Osteocyte (in vitro differentiated cells): ENCODE results near the gene RPL34. TPM values are rescaled to one million over a fixed set of nuclear protein-coding genes. Genes with fewer than 3 reads are reported as not detected.
"Not testable (repeated sequence)": the region's sequence is repeated elsewhere in the genome, so short reads cannot be mapped to it uniquely, and the experiment has no call there.

Experiments used
- DNase-seq: peaks from one replicate; pipeline ENCODE4 v3.0.0; 2021; ENCODE audit warnings: mixed read lengths; ENCODE audit not compliant: unreplicated experiment; ENCODE audit errors: extremely low spot score
- H3K27ac Mint-ChIP-seq: one replicate; pipeline ENCODE4 v1.8.0; 2021; ENCODE audit warnings: mild to moderate bottlenecking, mixed read lengths; ENCODE audit not compliant: unreplicated experiment
- H3K27me3 Mint-ChIP-seq: one replicate; pipeline ENCODE4 v1.8.0; 2021; ENCODE audit warnings: mixed read lengths; ENCODE audit not compliant: unreplicated experiment
- H3K36me3 Mint-ChIP-seq: one replicate; pipeline ENCODE4 v1.8.0; 2021; ENCODE audit warnings: mixed read lengths; ENCODE audit not compliant: unreplicated experiment
- H3K4me1 Mint-ChIP-seq: one replicate; pipeline ENCODE4 v1.8.0; 2021; ENCODE audit warnings: mixed read lengths; ENCODE audit not compliant: unreplicated experiment
- H3K4me3 Mint-ChIP-seq: one replicate; pipeline ENCODE4 v1.8.0; 2021; ENCODE audit warnings: mild to moderate bottlenecking, moderate library complexity, mixed read lengths; ENCODE audit not compliant: unreplicated experiment
- H3K9me3 Mint-ChIP-seq: one replicate; pipeline ENCODE4 v1.8.0; 2021; ENCODE audit warnings: mixed read lengths; ENCODE audit not compliant: unreplicated experiment
- total RNA-seq: library from RNA; stranded (reverse); gene quantifications from 2 replicates; pipeline ENCODE4 v1.2.1, GENCODE V29; 2021
- TF ChIP-seq, protein P1 (sequence below): fragments of 200-600 bp; sonication (generic); IDR thresholded peaks from 2 replicates; pipeline ENCODE4 v1.5.0; 2021; ENCODE audit warnings: antibody characterized with exemption, mild to moderate bottlenecking, moderate library complexity

RPL34 gene
- total RNA-seq, 1 donor from 2014 or later = 1,029 TPM

DNA sequence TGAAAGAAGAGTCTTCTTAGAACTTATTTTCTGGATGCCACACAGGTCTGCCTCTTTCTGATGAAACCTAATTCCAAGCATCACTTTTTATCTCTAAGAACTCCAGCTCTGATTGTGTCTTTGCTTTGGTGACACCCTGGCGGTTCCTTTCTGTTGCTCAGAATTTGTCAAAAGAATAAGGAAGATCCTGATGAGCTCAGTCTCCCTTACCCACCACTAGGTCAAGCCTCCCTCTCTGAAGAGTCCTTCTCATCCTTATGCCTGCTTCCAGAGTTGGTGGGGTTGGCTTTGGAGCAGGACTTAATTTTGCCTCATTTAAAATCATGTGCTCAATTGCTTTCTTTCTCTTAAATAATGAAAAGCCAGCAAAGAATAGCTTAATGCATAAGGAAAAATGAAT, 31.5 kb upstream of the RPL34 start:
- TF ChIP-seq, protein P1, sequence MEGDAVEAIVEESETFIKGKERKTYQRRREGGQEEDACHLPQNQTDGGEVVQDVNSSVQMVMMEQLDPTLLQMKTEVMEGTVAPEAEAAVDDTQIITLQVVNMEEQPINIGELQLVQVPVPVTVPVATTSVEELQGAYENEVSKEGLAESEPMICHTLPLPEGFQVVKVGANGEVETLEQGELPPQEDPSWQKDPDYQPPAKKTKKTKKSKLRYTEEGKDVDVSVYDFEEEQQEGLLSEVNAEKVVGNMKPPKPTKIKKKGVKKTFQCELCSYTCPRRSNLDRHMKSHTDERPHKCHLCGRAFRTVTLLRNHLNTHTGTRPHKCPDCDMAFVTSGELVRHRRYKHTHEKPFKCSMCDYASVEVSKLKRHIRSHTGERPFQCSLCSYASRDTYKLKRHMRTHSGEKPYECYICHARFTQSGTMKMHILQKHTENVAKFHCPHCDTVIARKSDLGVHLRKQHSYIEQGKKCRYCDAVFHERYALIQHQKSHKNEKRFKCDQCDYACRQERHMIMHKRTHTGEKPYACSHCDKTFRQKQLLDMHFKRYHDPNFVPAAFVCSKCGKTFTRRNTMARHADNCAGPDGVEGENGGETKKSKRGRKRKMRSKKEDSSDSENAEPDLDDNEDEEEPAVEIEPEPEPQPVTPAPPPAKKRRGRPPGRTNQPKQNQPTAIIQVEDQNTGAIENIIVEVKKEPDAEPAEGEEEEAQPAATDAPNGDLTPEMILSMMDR = no peak
- H3K27ac Mint-ChIP-seq = no peak overlapping the region
- H3K27me3 Mint-ChIP-seq = no peaks in the 10 kb centered on the region
- H3K36me3 Mint-ChIP-seq = no peaks in the 10 kb centered on the region
- H3K4me1 Mint-ChIP-seq = peaks cover 25% of the 10 kb centered on the region
- no peak overlapping the region for H3K4me3 Mint-ChIP-seq
- H3K9me3 Mint-ChIP-seq = no peaks in the 10 kb centered on the region
- DNase-seq = no peak

DNA sequence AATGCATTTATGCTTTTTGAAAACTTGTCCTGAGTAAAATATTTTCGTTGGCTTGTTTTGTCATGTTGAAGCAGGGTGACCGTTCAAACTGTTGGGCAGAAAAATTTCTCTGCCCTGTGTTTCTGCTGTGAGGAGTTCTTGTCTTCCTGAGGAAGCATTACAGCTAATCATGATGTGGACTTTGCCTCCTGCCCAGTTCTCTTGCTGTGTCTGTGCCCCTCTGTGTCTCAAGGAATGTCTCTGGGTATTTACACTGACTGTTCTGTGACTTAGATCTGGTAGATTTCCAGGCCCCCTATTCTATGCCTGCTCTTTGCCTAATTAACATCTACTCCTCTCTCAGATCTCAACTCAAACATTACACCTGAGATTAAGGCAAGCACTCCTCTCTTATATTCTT, 30.4 kb upstream of the RPL34 start:
- H3K36me3 Mint-ChIP-seq = no peaks in the 10 kb centered on the region
- H3K27me3 Mint-ChIP-seq = no peaks in the 10 kb centered on the region
- DNase-seq = no peak
- TF ChIP-seq, protein P1 = no peak
- peaks cover 25% of the 10 kb centered on the region for H3K4me1 Mint-ChIP-seq
- H3K27ac Mint-ChIP-seq = no peak overlapping the region
- H3K4me3 Mint-ChIP-seq = no peak overlapping the region
- H3K9me3 Mint-ChIP-seq = no peaks in the 10 kb centered on the region

DNA sequence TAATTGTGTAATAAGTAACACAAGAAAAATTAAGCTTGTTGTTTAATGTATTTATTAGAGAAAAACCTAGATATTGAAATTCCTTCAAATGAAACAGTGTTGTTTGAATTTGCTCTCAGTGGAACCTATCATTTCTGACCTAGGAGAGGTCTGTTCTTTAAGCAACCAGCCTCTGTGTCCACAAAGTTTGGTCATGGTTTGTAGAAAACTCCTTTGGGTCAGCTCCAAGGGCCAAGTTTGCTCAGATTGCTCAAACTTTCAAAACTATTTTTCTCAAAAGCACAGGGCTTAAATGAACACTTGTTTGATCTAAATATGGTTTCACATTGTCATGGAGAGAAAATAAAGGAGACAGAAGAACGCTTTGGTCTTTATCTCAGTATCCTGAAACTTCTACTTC, 29.6 kb upstream of the RPL34 start:
- peaks cover 25% of the 10 kb centered on the region for H3K4me1 Mint-ChIP-seq
- H3K36me3 Mint-ChIP-seq = no peaks in the 10 kb centered on the region
- no peak for DNase-seq
- TF ChIP-seq, protein P1 = no peak
- no peaks in the 10 kb centered on the region for H3K9me3 Mint-ChIP-seq
- no peak overlapping the region for H3K27ac Mint-ChIP-seq
- no peaks in the 10 kb centered on the region for H3K27me3 Mint-ChIP-seq
- H3K4me3 Mint-ChIP-seq = no peak overlapping the region

DNA sequence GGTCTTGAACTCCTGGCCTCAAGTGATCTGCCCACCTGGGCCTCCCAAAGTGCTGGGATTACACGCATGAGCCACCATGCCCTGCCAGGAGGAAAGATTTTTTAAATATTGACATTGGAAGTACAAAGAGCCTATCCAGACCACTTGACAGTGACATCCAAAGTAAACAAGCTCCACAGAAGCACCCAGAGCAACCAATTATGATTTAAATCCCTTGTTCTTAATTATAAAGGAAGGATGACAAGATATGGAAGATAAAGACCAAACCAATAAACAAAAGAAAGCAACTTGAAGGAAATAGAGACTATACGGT, 27.7 kb upstream of the RPL34 start:
- Mint-ChIP-seq H3K4me3 (no peak overlapping the region), H3K27me3 (no peaks in the 10 kb centered on the region), H3K27ac (peak overlapping the region; percentile 56), H3K4me1 (peaks cover 25% of the 10 kb centered on the region), H3K9me3 (no peaks in the 10 kb centered on the region), H3K36me3 (no peaks in the 10 kb centered on the region)
- TF ChIP-seq, protein P1 = no peak
- no peak for DNase-seq

DNA sequence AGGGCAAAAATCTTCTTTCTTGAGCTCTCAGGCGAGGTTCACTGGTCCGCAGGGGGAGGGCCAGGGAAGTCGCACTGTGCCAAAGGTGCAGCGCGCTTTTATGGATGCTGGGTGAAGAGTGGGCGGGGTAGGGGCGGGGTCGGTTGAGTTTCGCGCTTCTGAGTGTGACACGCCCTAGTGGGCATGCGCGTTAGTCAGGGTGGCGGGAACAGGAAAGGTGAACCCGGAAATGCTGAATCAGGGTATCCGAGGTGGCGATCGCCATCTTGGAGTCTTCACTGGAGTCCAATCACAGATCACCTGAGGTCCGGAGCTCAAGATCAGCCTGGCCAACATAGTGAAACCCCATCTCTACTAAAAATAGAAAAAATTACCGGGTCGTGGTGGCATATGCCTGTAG, 26.1 kb upstream of the RPL34 start:
- not testable (repeated sequence) for H3K27ac Mint-ChIP-seq, H3K9me3 Mint-ChIP-seq, H3K4me3 Mint-ChIP-seq, DNase-seq, H3K36me3 Mint-ChIP-seq, H3K27me3 Mint-ChIP-seq
- H3K4me1 Mint-ChIP-seq = peaks cover 25% of the 10 kb centered on the region

DNA sequence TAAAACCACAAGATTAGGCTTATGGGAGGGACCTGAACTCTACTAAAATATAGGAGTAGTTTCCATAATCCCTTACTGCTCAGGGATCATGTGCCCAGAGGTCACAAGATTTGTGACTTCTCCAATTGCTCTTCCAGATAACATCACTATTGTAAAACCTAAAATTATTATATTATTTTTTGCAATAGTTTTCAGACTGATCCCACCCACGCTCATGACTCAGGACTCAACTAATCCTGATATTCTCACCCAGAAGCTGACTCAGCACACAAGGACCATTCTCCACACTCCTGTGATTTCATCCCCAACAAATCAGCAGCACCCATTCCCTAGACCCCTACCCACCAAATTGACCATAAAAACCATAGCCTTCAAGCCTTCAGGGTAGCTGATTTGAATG, 24.0 kb upstream of the RPL34 start:
- H3K9me3 Mint-ChIP-seq = no peaks in the 10 kb centered on the region
- DNase-seq = no peak
- no peaks in the 10 kb centered on the region for H3K36me3 Mint-ChIP-seq
- peaks cover 13% of the 10 kb centered on the region for H3K4me1 Mint-ChIP-seq
- TF ChIP-seq, protein P1 = no peak
- H3K4me3 Mint-ChIP-seq = no peak overlapping the region
- no peaks in the 10 kb centered on the region for H3K27me3 Mint-ChIP-seq
- H3K27ac Mint-ChIP-seq = no peak overlapping the region
